ENCODE measurements around the gene PLIN5. TPM values are rescaled to one million over a fixed set of nuclear protein-coding genes. Genes with fewer than 3 reads are reported as not detected.

The PLIN5 gene
- total RNA-seq, 1 experiment from 2014 or later: 8.1 TPM

GRCh38 chr19:4582980-4583842 lies 48.2 kb upstream of the PLIN5 start:
- H3K9me3 ChIP-seq (ENCODE audit: control insufficient read depth in 1 of 2, insufficient read depth in 1 of 2, low read depth in 1 of 2, low read length in 2 of 2): no peaks in the 10 kb centered on the region
- DNase-seq (ENCODE audit: low read depth, low spot score) (no peak), ATAC-seq (peak; percentile 39)
- intact Hi-C loops (cut with micrococcal nuclease): no loop called here
- no peak for TF ChIP-seq ZBTB33 (IDR thresholded peaks at IDR 0.05; ENCODE audit: extremely low read depth, insufficient replicate concordance, low read length)
- TF ChIP-seq REST (IDR thresholded peaks at IDR 0.05; ENCODE audit: low read depth): no peak
- no peak for TF ChIP-seq SP1 (IDR thresholded peaks at IDR 0.05; ENCODE audit: low read depth)
- TF ChIP-seq TCF7L2 (IDR thresholded peaks at IDR 0.05; ENCODE audit: borderline replicate concordance, extremely low read depth, insufficient read depth, insufficient read length): no peak
- TF ChIP-seq SRF (IDR thresholded peaks at IDR 0.05; ENCODE audit: low read depth): no peak
- no peak for TF ChIP-seq YY1 (IDR thresholded peaks at IDR 0.05; ENCODE audit: extremely low read depth, insufficient replicate concordance, low read depth, low read length)
- TF ChIP-seq CEBPB (IDR thresholded peaks at IDR 0.05; ENCODE audit: low read depth): no peak
- no peak for TF ChIP-seq CBX3 (IDR thresholded peaks at IDR 0.05; ENCODE audit: low read depth)
- no peak for TF ChIP-seq EGR1 (IDR thresholded peaks at IDR 0.05; ENCODE audit: low read depth)
- TF ChIP-seq RAD21 (IDR thresholded peaks at IDR 0.05; ENCODE audit: low read depth): no peak
- TF ChIP-seq SIN3A (IDR thresholded peaks at IDR 0.05; ENCODE audit: low read depth): no peak
- TF ChIP-seq POLR2AphosphoS5 (IDR thresholded peaks at IDR 0.05; ENCODE audit: low read depth, low read length): no peak
- no peak for TF ChIP-seq POLR2A (IDR thresholded peaks at IDR 0.05; ENCODE audit: borderline replicate concordance, extremely low read depth, insufficient read depth, insufficient read length)
- TF ChIP-seq JUND (IDR thresholded peaks at IDR 0.05): no peak
- no peak for TF ChIP-seq FOSL1 (IDR thresholded peaks at IDR 0.05; ENCODE audit: low read depth)
- no peak for TF ChIP-seq ELF1 (IDR thresholded peaks at IDR 0.05; ENCODE audit: borderline replicate concordance, low read depth)
- no peak for TF ChIP-seq EZH2 (IDR thresholded peaks at IDR 0.05)
- TF ChIP-seq EZH2phosphoT487 (IDR thresholded peaks at IDR 0.05; ENCODE audit: borderline replicate concordance): no peak
- TF ChIP-seq ZNF274 (IDR thresholded peaks at IDR 0.05; ENCODE audit: low read depth, low read length): no peak
- no peak overlapping the region for H2AFZ ChIP-seq (ENCODE audit: low read depth, low read length, poor library complexity, severe bottlenecking)
- H4K20me1 ChIP-seq (ENCODE audit: insufficient read depth): no peaks in the 10 kb centered on the region
- no TSS peak for BruUV-seq (replicated peaks)
- H3K4me1 ChIP-seq (ENCODE audit: control insufficient read depth in 1 of 2, insufficient read depth in 2 of 2, low read length in 2 of 2): peaks cover 22 to 55% of the 10 kb centered on the region in 2 experiments; a peak in 3 of 4 replicates
- CTCF ChIA-PET: no interaction called here
- H3K27ac ChIP-seq (ENCODE audit: low read depth, low read length): peak overlapping the region; percentile 50; the same call in 1 of the 2 replicates
- RAD21 ChIA-PET (ENCODE audit: low non-redundant PET in 1 of 2, low total read pairs in 2 of 2, uncharacterized antibody in 2 of 2, unreplicated experiment in 2 of 2): no interaction called here
- no peaks in the 10 kb centered on the region for H3K9me2 ChIP-seq (ENCODE audit: insufficient read depth)
- POLR2A ChIA-PET: interaction anchor here (0.6 kb wide), 1 partner anchor 15 kb away, joined by 3 read pairs; no protein-coding TSS in a partner anchor
- no peaks in the 10 kb centered on the region for H3K36me3 ChIP-seq (ENCODE audit: control insufficient read depth in 1 of 2, insufficient read depth in 2 of 2, low read length in 2 of 2)
- no peak overlapping the region for H3K4me3 ChIP-seq (replicated peaks in 1 of 2; ENCODE audit: low read depth in 1 of 2, low read length in 2 of 2)
- peaks cover 20% of the 10 kb centered on the region for H3K79me2 ChIP-seq (ENCODE audit: insufficient read depth, low read length)
- 0 out of 2 replicates have a peak overlapping the region, but pooled peaks have one; percentile 47 for H3K9ac ChIP-seq (ENCODE audit: low read length)
- peak overlapping the region; percentile 98 for H3K4me2 ChIP-seq (ENCODE audit: low read length)
- no peaks in the 10 kb centered on the region for H3K27me3 ChIP-seq (ENCODE audit: insufficient read depth, low read length)

Measured in HCT116 (cell line).